ENCODE results near the gene KLHL22.

The KLHL22 gene

DNA sequence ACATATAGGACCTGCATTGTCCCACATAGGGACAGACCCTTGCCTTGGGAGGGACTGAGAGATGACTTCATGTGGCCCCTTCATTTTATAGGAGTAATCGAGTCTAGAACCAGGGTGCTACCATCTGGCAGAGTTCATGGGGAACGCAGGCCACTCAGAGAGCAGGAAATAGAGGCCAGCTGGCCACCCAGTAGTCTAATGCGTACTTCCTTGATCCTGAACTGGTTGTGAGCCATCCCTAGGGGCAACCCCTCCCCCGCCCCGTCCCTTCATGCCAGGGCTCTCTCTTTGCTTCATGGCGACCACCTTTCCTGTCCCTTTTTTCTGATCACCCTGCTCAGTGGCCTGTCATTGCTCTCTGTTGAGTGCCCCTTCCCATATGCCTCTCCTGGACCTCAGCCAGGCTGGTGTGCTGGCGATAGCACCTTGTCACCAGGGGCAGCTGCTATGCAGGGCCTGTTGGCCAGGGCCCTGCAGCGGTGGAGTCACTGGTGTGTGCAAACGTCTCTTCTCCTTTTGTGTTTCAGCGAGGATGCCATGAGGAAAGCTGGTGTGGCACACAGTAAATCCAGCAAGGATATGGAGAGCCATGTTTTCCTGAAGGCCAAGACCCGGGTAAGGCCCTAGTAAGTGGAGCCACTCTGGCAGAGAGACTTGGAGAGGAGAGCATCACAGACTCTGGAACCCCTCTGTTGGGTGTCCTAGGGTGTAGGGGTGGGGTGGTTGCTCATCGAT lies 41.2 kb upstream of the KLHL22 start:
- no peak overlapping the region for H3K4me3 ChIP-seq (ENCODE audit: control insufficient read depth, low read depth, low read length)
- TF ChIP-seq, protein P1, sequence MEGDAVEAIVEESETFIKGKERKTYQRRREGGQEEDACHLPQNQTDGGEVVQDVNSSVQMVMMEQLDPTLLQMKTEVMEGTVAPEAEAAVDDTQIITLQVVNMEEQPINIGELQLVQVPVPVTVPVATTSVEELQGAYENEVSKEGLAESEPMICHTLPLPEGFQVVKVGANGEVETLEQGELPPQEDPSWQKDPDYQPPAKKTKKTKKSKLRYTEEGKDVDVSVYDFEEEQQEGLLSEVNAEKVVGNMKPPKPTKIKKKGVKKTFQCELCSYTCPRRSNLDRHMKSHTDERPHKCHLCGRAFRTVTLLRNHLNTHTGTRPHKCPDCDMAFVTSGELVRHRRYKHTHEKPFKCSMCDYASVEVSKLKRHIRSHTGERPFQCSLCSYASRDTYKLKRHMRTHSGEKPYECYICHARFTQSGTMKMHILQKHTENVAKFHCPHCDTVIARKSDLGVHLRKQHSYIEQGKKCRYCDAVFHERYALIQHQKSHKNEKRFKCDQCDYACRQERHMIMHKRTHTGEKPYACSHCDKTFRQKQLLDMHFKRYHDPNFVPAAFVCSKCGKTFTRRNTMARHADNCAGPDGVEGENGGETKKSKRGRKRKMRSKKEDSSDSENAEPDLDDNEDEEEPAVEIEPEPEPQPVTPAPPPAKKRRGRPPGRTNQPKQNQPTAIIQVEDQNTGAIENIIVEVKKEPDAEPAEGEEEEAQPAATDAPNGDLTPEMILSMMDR (IDR thresholded peaks at IDR 0.05; ENCODE audit: control insufficient read depth, insufficient read depth, low read depth, low read length, missing control alignments) = no peak
- no peak for DNase-seq (ENCODE audit: low read depth)

DNA sequence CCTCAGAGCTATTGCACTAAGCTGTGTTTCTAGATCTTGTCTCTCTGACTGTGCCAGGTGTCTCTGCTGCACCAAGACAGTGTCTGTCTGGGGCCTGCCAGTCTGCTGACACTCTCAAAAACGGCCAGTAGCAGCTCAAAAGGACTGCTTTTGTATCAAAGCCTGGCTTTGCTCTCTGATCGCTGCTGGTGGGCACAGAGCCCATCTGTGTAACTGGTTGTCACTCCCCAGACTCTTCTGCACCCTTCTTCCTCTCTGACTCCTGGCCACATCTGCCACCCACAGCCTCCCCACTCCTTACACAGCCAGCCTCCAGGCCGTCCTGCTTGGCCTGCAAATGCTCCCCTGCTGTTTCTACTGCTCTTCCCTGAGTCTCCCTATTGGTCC lies 38.3 kb upstream of the KLHL22 start:
- TF ChIP-seq, protein P1 (IDR thresholded peaks at IDR 0.05; ENCODE audit: control insufficient read depth, insufficient read depth, low read depth, low read length, missing control alignments) = no peak
- DNase-seq (ENCODE audit: low read depth) = no peak
- H3K4me3 ChIP-seq (ENCODE audit: control insufficient read depth, low read depth, low read length) = no peak overlapping the region

DNA sequence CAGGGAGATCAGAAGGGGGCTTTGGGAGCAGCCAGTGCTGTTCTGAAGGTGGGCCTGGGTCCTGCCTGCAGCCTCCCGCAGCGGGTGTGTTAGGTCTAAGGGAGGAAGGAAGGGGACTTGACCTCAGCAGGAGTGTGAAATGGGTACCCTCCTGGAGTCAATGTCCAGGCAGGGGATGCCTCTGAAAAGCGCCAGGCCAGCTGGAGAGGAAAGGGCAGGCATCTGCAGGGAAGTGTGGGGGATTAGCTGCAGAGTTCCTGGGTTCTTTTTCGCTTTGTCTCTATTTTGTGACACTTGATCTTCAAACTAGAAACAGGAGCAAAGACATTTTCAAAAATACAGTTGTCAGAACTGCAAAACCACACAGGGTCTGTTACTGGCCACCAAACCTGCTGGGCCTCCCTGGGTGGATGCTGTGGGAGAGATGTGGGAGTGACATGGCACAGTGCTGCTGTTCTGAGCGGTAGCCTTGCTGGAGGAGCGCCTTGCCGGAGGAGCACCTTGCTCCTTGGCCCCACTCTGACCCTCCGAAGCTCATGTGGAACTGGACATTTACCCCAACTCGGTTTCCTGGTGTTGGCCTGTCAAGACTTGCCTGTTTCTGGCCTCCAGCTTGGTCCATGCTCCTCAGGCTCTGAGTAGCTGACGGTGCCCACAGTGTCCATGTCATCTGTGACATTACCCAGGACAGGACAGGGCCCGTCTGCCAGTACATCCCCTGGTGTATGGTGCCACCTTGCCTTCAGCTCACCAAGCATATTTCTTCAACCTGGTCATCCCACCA lies 37.7 kb upstream of the KLHL22 start:
- no peak for DNase-seq (ENCODE audit: low read depth)
- TF ChIP-seq, protein P1 (IDR thresholded peaks at IDR 0.05; ENCODE audit: control insufficient read depth, insufficient read depth, low read depth, low read length, missing control alignments) = no peak
- H3K4me3 ChIP-seq (ENCODE audit: control insufficient read depth, low read depth, low read length) = no peak overlapping the region

DNA sequence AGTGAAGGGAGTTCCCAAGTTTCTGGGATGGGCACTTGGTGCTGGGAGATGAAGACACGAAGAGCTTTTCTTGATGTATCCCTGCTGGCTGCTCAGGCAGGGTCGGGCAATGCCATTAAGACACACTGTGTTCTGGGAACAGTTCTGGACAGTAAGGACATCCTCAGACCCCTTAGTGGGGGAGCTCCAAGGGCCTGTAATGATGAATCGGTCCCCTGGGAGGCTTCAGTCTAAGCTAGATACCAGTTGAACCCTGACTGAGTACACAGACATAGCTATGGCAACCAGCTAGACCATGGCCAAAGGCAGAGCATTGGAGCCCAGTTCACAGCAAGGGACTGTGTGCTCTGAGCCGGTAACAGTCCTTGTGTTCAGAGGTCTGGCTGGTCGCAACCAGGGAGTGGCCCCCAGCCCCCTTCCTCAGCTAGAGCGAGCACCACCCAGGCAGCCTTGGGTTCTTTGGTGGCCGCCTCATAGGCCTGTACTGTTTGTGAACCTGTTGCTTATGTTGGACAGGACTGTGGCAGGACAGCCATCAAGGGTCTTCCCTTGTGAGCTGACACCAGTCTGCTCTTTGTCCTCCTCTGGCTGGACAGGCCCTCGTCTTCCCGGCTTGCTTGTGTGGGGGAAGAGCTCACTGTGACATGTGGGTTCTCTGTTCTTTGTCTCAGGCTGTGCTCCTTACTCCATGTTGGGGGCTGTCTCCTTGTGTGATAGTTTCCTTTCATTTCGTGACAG lies 36.8 kb upstream of the KLHL22 start:
- DNase-seq (ENCODE audit: low read depth) = no peak
- TF ChIP-seq, protein P1 (IDR thresholded peaks at IDR 0.05; ENCODE audit: control insufficient read depth, insufficient read depth, low read depth, low read length, missing control alignments) = no peak
- H3K4me3 ChIP-seq (ENCODE audit: control insufficient read depth, low read depth, low read length) = no peak overlapping the region

DNA sequence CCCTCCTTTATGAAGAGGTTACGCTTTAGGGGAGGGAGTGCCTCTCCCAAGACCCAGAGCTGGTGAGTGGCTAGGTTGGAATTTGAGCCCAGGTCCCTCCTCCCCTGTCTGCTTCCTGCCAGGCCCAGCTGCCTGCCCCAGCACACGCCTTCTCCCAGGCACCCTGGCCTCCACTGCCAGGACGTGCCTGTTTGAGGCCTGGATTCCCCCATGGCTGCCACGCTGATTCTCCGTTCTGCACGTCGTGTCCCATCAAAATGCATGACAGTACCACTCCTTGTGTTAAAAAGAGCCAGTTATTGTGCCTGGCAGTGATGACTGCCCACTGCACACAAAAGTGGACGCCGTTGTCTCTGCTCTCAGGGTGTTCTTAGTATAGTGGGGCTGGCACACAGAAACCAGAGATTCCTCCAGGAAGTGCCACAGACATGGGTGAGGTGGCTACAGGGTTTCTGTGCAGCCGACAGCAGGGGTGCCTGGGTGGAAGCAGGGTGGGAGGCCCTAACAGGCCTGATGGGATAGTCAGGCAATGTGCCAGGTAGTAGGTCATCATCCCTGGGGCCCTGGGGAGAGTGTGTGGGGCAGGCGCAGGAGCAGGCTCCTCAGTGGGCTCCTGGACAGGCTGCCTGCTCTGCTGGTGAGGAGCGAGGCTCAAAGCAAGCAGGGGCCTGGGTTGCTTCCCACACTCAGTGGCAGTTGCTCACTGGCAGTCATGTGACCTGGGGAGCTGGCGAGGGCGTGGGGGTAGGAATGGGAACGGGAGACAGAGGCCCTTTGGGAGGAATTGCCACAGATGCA lies 36.0 kb upstream of the KLHL22 start:
- TF ChIP-seq, protein P1 (IDR thresholded peaks at IDR 0.05; ENCODE audit: control insufficient read depth, insufficient read depth, low read depth, low read length, missing control alignments) = no peak
- H3K4me3 ChIP-seq (ENCODE audit: control insufficient read depth, low read depth, low read length) = no peak overlapping the region
- no peak for DNase-seq (ENCODE audit: low read depth)

DNA sequence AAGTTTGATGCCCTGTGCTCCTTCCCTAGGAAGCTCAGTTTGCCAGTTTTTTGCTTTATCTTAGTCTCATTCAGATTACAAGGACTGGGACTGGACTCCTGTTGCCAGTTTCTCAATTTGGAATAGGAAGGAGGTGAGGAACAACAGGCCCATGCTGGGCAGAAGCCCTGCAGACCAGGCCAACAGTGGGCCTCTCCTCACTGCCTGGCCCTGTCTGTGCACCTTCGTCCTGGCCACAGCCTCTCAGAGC lies 35.5 kb upstream of the KLHL22 start:
- TF ChIP-seq, protein P1 (IDR thresholded peaks at IDR 0.05; ENCODE audit: control insufficient read depth, insufficient read depth, low read depth, low read length, missing control alignments) = no peak
- H3K4me3 ChIP-seq (ENCODE audit: control insufficient read depth, low read depth, low read length) = no peak overlapping the region
- no peak for DNase-seq (ENCODE audit: low read depth)
